ENCODE measurements around the gene CNTN4.

DNA sequence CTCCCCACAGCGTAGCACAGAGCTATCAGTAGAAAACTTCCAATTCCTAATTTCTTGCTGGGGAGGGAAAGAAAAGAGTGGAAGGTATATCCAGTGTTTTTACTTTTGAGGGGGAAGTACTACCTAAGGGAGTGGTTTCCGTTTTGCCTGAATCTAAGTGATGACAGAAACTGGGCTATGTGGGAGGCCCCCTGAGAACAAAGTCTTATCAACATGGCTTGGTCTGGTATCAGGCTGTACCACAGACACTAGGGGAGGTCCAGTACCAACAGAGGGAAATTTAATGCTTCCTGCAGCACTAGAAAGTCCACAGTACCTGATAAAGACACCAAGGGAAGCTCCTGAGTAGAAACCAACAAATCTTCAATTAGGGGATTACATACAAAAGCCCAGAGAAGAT, 812.3 kb downstream of the CNTN4 start:
- TF ChIP-seq, protein P1, sequence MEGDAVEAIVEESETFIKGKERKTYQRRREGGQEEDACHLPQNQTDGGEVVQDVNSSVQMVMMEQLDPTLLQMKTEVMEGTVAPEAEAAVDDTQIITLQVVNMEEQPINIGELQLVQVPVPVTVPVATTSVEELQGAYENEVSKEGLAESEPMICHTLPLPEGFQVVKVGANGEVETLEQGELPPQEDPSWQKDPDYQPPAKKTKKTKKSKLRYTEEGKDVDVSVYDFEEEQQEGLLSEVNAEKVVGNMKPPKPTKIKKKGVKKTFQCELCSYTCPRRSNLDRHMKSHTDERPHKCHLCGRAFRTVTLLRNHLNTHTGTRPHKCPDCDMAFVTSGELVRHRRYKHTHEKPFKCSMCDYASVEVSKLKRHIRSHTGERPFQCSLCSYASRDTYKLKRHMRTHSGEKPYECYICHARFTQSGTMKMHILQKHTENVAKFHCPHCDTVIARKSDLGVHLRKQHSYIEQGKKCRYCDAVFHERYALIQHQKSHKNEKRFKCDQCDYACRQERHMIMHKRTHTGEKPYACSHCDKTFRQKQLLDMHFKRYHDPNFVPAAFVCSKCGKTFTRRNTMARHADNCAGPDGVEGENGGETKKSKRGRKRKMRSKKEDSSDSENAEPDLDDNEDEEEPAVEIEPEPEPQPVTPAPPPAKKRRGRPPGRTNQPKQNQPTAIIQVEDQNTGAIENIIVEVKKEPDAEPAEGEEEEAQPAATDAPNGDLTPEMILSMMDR (IDR thresholded peaks at IDR 0.05; ENCODE audit: insufficient read depth, low read depth, low read length), result no peak
- TF ChIP-seq EZH2 (IDR thresholded peaks at IDR 0.05; ENCODE audit: insufficient read depth, low read length), result no peak
